ENCODE measurements around the gene TSACC. TPM values are rescaled to one million over a fixed set of nuclear protein-coding genes. Genes with fewer than 3 reads are reported as not detected.

TSACC gene
- polyA plus RNA-seq, 3 donors: 0.67 TPM; not detected in 2

- DNase-seq: peak; percentile 47 to 73 (median 66)
- peak overlapping the region in 1 of 2 donors; percentile 54 for H3K4me3 Mint-ChIP-seq
- intact Hi-C loops (cut with micrococcal nuclease): loop anchor here (1.0 to 10.0 kb wide), 4 partner anchors 59 to 222 kb away; partner anchors contain the start of gene GPATCH4 (in 1 of the 2)
- 2% methylated on average over 4 of the region's 9 CpGs for WGBS (ENCODE audit: insufficient coverage)
- TF ChIP-seq CTCF (IDR thresholded peaks at IDR 0.05): peak; percentile 99
- H3K79me2 ChIP-seq (ENCODE audit: insufficient read depth, low read length): no peaks in the 10 kb centered on the region
- H3K36me3 ChIP-seq (replicated peaks in 1 of 2; ENCODE audit: control insufficient read depth in 1 of 2, insufficient read depth in 2 of 2, low read length in 2 of 2): no peaks in the 10 kb centered on the region
- no peak overlapping the region for H3K27ac ChIP-seq (ENCODE audit: low read depth in 1 of 2, low read length in 2 of 2)
- H3K9me3 ChIP-seq (replicated peaks in 1 of 2; ENCODE audit: control insufficient read depth in 1 of 2, insufficient read depth in 1 of 2, low read length in 2 of 2): peaks cover 0 to 5% of the 10 kb centered on the region in 2 donors
- peaks cover 16% of the 10 kb centered on the region for H3K4me1 Mint-ChIP-seq
- no peaks in the 10 kb centered on the region for H4K20me1 ChIP-seq (ENCODE audit: insufficient read depth, low read length)
- no peak overlapping the region for H3K4me3 ChIP-seq (replicated peaks in 1 of 3; ENCODE audit: low read depth in 2 of 3, low read length in 3 of 3)
- H3K27me3 ChIP-seq (ENCODE audit: control insufficient read depth in 2 of 2, insufficient read depth in 2 of 2, low read length in 2 of 2): peaks cover 24 to 44% of the 10 kb centered on the region in 2 donors
- H3K4me2 ChIP-seq (replicated peaks; ENCODE audit: extremely low read depth, low read length, poor library complexity, severe bottlenecking): no peak overlapping the region
- no peak overlapping the region for H2AFZ ChIP-seq (ENCODE audit: insufficient read depth, low read depth, low read length, poor library complexity, severe bottlenecking)
- H3K9ac ChIP-seq (ENCODE audit: insufficient read depth, low read length, poor library complexity, severe bottlenecking): no peak overlapping the region
- peaks cover 0 to 5% (median 2%) of the 10 kb centered on the region in 7 donors for H3K9me3 Mint-ChIP-seq
- H3K36me3 Mint-ChIP-seq: no peaks in the 10 kb centered on the region
- H3K27me3 Mint-ChIP-seq (ENCODE audit: low read depth in 3 of 3): peaks cover 47 to 52% (median 50%) of the 10 kb centered on the region in 3 donors
- peaks cover 13 to 17% of the 10 kb centered on the region in 2 donors for H3K4me1 ChIP-seq (ENCODE audit: control insufficient read depth in 1 of 2, insufficient read depth in 2 of 2, low read length in 2 of 2)
- H3K27ac Mint-ChIP-seq: peak overlapping the region in 1 of 7 donors; percentile 57
Observed at GRCh38 chr1:156385534-156386031, 47.3 kb downstream of the TSACC start.

- Mint-ChIP-seq H3K4me3 (peak overlapping the region in 1 of 2 donors; percentile 76), H3K27me3 (ENCODE audit: low read depth in 3 of 3) (peaks cover 46 to 56% (median 53%) of the 10 kb centered on the region in 3 donors), H3K36me3 (no peaks in the 10 kb centered on the region), H3K9me3 (peaks cover 0 to 5% (median 2%) of the 10 kb centered on the region in 7 donors), H3K27ac (peak overlapping the region in 1 of 7 donors; percentile 57), H3K4me1 (peaks cover 16% of the 10 kb centered on the region)
- 89% methylated on average over 2 of the region's 6 CpGs for WGBS (ENCODE audit: insufficient coverage)
- Histone ChIP-seq H4K20me1 (ENCODE audit: insufficient read depth, low read length) (no peaks in the 10 kb centered on the region), H3K9ac (ENCODE audit: insufficient read depth, low read length, poor library complexity, severe bottlenecking) (no peak overlapping the region), H3K79me2 (ENCODE audit: insufficient read depth, low read length) (no peaks in the 10 kb centered on the region), H2AFZ (ENCODE audit: insufficient read depth, low read depth, low read length, poor library complexity, severe bottlenecking) (no peak overlapping the region), H3K4me3 (replicated peaks in 1 of 3; ENCODE audit: low read depth in 2 of 3, low read length in 3 of 3) (no peak overlapping the region), H3K4me2 (replicated peaks; ENCODE audit: extremely low read depth, low read length, poor library complexity, severe bottlenecking) (no peak overlapping the region), H3K4me1 (ENCODE audit: control insufficient read depth in 1 of 2, insufficient read depth in 2 of 2, low read length in 2 of 2) (peaks cover 13 to 17% of the 10 kb centered on the region in 2 donors), H3K27ac (ENCODE audit: low read depth in 1 of 2, low read length in 2 of 2) (no peak overlapping the region), H3K36me3 (replicated peaks in 1 of 2; ENCODE audit: control insufficient read depth in 1 of 2, insufficient read depth in 2 of 2, low read length in 2 of 2) (no peaks in the 10 kb centered on the region), H3K27me3 (ENCODE audit: control insufficient read depth in 2 of 2, insufficient read depth in 2 of 2, low read length in 2 of 2) (peaks cover 24 to 44% of the 10 kb centered on the region in 2 donors), H3K9me3 (replicated peaks in 1 of 2; ENCODE audit: control insufficient read depth in 1 of 2, insufficient read depth in 1 of 2, low read length in 2 of 2) (peaks cover 0 to 5% of the 10 kb centered on the region in 2 donors)
- intact Hi-C loops (cut with micrococcal nuclease): loop anchor here (5.0 to 10.0 kb wide), 2 partner anchors 218 to 221 kb away; partner anchors contain the start of gene GPATCH4 (in 1 of the 2)
- TF ChIP-seq CTCF (IDR thresholded peaks at IDR 0.05): no peak
- no peak for DNase-seq
Observed at GRCh38 chr1:156386134-156386901, 48.0 kb downstream of the TSACC start.

All from CD14-positive monocyte (primary cell).